GM12872 (cell line): ENCODE data around the gene GRM3.

ENCODE experiments used
- TF ChIP-seq, protein P1 (sequence below): IDR thresholded peaks from 3 replicates; pipeline ENCODE4 v1.5.1; 2011; ENCODE audit warnings: low read depth, mild to moderate bottlenecking, low read length, moderate library complexity; ENCODE audit not compliant: insufficient read depth

GRM3 gene

DNA sequence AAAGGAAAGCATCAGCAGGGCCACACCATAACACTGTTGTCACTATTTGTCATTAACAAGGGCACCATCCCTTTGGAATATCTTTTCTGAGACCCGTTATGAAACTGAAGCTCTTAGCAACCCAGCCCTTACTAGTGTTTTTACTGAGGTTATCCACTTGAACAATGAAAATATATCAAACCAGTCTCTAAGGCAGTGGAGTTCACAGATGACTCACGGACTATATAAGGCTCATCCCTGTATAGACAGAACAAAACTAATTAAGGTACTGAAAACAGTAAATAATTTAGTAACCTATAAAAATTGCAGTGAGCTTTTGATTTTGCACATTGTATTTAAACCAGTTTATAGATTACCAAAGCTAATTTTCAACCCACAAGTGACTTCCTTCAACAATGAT, 219.7 kb downstream of the GRM3 start:
- TF ChIP-seq, protein P1, sequence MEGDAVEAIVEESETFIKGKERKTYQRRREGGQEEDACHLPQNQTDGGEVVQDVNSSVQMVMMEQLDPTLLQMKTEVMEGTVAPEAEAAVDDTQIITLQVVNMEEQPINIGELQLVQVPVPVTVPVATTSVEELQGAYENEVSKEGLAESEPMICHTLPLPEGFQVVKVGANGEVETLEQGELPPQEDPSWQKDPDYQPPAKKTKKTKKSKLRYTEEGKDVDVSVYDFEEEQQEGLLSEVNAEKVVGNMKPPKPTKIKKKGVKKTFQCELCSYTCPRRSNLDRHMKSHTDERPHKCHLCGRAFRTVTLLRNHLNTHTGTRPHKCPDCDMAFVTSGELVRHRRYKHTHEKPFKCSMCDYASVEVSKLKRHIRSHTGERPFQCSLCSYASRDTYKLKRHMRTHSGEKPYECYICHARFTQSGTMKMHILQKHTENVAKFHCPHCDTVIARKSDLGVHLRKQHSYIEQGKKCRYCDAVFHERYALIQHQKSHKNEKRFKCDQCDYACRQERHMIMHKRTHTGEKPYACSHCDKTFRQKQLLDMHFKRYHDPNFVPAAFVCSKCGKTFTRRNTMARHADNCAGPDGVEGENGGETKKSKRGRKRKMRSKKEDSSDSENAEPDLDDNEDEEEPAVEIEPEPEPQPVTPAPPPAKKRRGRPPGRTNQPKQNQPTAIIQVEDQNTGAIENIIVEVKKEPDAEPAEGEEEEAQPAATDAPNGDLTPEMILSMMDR, result no peak

DNA sequence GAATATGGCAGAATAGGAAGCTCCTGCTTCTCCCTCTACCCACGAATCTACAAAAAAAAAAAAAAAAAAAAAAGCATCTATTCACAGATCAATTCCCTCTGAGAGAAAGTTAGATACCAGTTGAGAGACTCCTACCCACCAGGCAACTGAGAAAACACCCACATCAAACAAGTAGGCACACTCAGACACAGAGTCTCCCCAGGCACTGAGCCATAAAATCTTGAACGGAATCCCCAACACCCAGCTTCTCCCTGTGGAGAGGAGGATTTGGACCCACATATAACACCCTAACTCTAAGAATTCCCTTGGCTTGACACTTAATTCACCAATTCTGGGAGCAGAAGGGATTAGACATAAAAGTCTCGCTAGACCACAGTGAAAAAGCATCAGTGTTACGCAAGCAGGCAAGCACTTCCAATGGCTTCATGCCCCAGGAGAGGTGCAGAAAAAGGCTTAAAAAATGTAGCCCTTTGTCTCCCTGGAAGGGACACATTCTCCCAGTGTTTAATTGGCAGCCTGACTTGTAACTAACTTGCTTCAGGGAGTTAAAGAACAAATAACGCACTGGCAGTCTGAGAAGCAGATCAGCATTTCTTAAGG, 223.6 kb downstream of the GRM3 start:
- TF ChIP-seq, protein P1, result no peak

DNA sequence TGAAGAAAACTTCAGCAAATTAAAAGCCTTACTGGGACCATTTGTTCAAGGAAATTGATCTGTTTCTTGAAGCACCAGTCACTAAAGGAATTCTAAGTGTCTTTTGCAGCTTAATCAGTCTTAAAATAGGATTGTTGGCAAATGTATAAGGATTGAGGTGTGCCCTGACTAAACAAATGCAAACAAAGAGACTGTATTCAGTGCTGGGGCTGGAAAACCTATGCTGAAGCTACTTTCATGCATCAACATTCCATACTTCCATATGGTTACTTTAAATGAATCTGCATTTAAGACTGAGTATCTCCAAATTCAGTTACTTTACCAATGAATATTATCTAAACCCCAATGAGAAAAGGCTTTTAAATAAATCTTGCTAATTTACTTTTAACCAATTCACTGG, 232.4 kb downstream of the GRM3 start:
- TF ChIP-seq, protein P1, result no peak

DNA sequence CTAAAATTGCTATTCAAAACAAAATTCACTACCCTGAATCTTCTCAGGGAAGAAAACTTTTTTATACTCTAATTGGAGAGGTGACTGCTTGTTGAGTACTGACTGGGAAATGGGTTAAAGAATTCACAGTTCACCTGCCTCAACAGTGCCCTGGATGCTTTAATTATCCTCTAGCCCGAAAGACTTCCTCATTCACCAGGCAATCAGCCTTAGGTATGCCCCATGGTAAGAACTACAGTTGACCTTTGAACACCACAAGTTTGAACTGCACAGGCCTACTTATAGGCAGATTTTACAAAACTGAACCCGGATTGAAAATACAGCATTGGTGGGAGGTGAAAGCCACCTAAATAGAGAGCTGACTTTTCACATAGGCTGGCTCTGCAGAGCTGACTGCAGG, 240.4 kb downstream of the GRM3 start:
- TF ChIP-seq, protein P1, result no peak

DNA sequence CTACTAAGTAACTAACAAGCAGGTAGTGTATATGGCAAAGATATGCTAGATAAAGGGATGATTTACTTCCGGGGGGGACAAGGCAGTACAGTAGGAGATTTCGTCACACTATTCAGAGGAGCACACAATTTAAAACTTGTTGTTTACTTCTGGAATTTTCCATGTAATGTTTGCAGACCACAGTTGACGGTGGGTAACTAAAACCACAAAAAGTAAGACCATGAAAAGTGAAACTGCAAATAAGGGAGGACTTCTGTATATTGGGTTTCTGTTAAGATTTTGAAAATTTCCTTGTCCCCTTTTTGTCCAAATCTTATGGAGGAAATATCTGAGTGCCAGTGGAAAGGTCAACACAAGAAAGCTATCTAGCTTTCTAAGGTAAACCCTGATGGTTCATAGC, 245.8 kb downstream of the GRM3 start:
- TF ChIP-seq, protein P1, result no peak

DNA sequence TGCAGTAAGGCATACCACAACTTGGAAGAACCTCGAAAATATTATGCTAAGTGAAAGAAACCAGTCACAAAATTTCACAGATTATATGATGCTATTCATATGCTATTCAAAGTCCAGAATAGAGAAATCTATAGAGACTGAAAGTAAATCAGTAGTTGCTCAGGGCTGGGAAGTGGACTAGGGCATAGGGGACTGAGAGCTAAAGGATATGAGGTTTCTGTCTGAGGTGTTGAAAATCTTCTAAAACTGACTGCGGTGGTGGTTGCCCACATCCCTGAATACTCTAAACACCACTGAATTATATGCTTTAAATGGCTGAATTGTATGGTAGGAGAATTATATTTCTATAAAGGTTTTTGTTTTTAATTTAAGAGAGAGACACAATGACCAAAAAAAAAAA, 254.5 kb downstream of the GRM3 start:
- TF ChIP-seq, protein P1, result no peak

DNA sequence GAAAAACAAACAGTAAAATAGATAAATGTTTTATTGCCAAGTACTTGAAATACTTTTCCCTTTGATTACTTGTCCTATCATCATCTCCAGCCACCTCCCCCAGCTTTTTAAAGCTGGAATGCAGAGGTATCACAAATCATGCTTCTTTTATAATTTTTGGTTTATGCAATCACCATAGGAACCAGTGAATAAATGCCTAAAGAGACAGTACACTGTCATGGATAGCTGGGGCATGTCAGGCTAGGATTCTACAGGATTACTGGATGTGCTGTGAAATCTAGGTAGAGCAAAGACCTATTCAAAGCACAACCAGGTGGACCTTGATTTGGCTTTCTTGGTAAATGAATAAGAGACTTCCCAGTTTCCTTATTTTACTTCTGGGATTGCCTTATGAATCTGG, 257.2 kb downstream of the GRM3 start:
- TF ChIP-seq, protein P1, result no peak
